Vagina (tissue), 2 donors: ENCODE measurements around the gene CDH13.

Experiments
- CTCF ChIP-seq, 3 experiments: fragments of 450-650 bp in 2 of 3; fragments of 200-600 bp in 1 of 3; sonication (generic) in 1 of 3; IDR thresholded peaks; one replicate each; pipeline ENCODE4 v1.5.1; 2017 to 2019; ENCODE audit warnings: antibody characterized with exemption in 3 of 3, mild to moderate bottlenecking in 2 of 3, moderate library complexity in 2 of 3
- POLR2AphosphoS5 ChIP-seq, 2 donors: sonication (generic); formaldehyde crosslinking; IDR thresholded peaks; one replicate each; pipeline ENCODE4 v1.9.0; 2017; ENCODE audit warnings: antibody characterized with exemption in 2 of 2, mild to moderate bottlenecking in 2 of 2, low read depth in 1 of 2; ENCODE audit not compliant: insufficient read depth in 1 of 2

GRCh38 chr16:83353241-83353640, 726.5 kb downstream of the CDH13 start:
- TF ChIP-seq CTCF (IDR thresholded peaks at IDR 0.05) = no peak
- no peak for TF ChIP-seq POLR2AphosphoS5 (IDR thresholded peaks at IDR 0.05; ENCODE audit: insufficient read depth in 1 of 2, low read depth in 1 of 2)
